ENCODE results near the gene EBLN2. TPM values are rescaled to one million over a fixed set of nuclear protein-coding genes. Genes with fewer than 3 reads are reported as not detected.
"Not testable (repeated sequence)": the region's sequence is repeated elsewhere in the genome, so short reads cannot be mapped to it uniquely, and the experiment has no call there.

EBLN2 gene
- total RNA-seq, 1 donor from 2014 or later, result 11.3 TPM

DNA sequence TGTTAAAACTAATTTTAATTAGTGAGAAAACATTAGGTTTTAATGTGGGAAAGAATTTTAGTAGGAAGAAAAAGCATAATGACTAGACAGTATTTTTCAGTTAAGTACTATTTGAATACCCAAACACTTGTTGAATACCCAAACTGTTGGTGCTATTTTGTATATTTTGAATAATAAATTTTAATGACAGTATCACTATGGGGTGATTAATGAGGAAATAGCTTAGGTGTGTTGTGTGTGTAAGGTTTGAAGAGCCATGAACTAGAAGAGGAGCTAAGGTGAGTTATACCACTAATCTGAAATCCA is 4.7 kb upstream of the EBLN2 start:
- H3K36me3 Mint-ChIP-seq, result peaks cover 5% of the 10 kb centered on the region
- TF ChIP-seq, protein P1, sequence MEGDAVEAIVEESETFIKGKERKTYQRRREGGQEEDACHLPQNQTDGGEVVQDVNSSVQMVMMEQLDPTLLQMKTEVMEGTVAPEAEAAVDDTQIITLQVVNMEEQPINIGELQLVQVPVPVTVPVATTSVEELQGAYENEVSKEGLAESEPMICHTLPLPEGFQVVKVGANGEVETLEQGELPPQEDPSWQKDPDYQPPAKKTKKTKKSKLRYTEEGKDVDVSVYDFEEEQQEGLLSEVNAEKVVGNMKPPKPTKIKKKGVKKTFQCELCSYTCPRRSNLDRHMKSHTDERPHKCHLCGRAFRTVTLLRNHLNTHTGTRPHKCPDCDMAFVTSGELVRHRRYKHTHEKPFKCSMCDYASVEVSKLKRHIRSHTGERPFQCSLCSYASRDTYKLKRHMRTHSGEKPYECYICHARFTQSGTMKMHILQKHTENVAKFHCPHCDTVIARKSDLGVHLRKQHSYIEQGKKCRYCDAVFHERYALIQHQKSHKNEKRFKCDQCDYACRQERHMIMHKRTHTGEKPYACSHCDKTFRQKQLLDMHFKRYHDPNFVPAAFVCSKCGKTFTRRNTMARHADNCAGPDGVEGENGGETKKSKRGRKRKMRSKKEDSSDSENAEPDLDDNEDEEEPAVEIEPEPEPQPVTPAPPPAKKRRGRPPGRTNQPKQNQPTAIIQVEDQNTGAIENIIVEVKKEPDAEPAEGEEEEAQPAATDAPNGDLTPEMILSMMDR (IDR thresholded peaks at IDR 0.05; ENCODE audit: unreplicated experiment), result no peak
- H3K4me3 Mint-ChIP-seq, result no peak overlapping the region
- no peak overlapping the region for H3K27ac Mint-ChIP-seq
- no peaks in the 10 kb centered on the region for H3K27me3 Mint-ChIP-seq (ENCODE audit: low read depth)
- no peaks in the 10 kb centered on the region for H3K9me3 Mint-ChIP-seq
- peaks cover 11% of the 10 kb centered on the region for H3K4me1 Mint-ChIP-seq
- no peak for DNase-seq (ENCODE audit: low spot score in 2 of 2, unreplicated experiment in 2 of 2)

- Mint-ChIP-seq H3K4me1 (peaks cover 11% of the 10 kb centered on the region), H3K27me3 (ENCODE audit: low read depth) (no peaks in the 10 kb centered on the region), H3K36me3 (peaks cover 23% of the 10 kb centered on the region), H3K9me3 (no peaks in the 10 kb centered on the region), H3K27ac (no peak overlapping the region), H3K4me3 (no peak overlapping the region)
- TF ChIP-seq, protein P1 (IDR thresholded peaks at IDR 0.05; ENCODE audit: unreplicated experiment), result no peak
- no peak for DNase-seq (ENCODE audit: low spot score in 2 of 2, unreplicated experiment in 2 of 2)
These were observed 1.1 kb upstream of the EBLN2 start for GRCh38 chr3:73060302-73060723.

GRCh38 chr3:73066243-73066642 is 4.8 kb downstream of the EBLN2 start:
- not testable (repeated sequence) for H3K4me1 Mint-ChIP-seq; H3K27ac Mint-ChIP-seq; H3K4me3 Mint-ChIP-seq; H3K27me3 Mint-ChIP-seq (ENCODE audit: low read depth); H3K9me3 Mint-ChIP-seq; DNase-seq (ENCODE audit: low spot score in 2 of 2, unreplicated experiment in 2 of 2)
- peaks cover 21% of the 10 kb centered on the region for H3K36me3 Mint-ChIP-seq

- Mint-ChIP-seq H3K4me3 (no peak overlapping the region), H3K4me1 (peaks cover 3% of the 10 kb centered on the region), H3K27ac (no peak overlapping the region), H3K27me3 (ENCODE audit: low read depth) (no peaks in the 10 kb centered on the region), H3K36me3 (peaks cover 14% of the 10 kb centered on the region), H3K9me3 (no peaks in the 10 kb centered on the region)
- TF ChIP-seq, protein P1 (IDR thresholded peaks at IDR 0.05; ENCODE audit: unreplicated experiment), result no peak
- no peak for DNase-seq (ENCODE audit: low spot score in 2 of 2, unreplicated experiment in 2 of 2)
These were observed 7.0 kb downstream of the EBLN2 start for GRCh38 chr3:73068419-73068818.

DNA sequence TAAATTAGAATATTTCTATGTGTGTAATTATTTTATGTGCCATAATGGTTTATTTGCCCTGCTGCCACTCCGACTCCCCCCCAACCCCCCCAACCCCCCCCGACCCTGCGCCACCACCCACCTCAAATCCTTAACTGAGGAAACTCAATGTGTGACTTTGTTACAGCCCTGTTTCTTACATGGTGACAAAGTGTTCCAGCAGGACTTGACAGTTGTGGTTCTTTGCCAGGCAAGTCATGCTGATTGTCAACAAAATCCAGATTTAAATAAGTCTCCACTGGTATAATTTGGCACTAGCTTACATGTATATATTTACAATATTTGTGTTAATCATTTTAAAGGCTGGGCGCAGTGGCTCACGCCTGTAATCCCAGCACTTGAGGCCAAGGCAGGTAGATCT is 7.7 kb downstream of the EBLN2 start:
- Mint-ChIP-seq H3K36me3 (peaks cover 13% of the 10 kb centered on the region), H3K4me1 (peaks cover 3% of the 10 kb centered on the region), H3K27me3 (ENCODE audit: low read depth) (no peaks in the 10 kb centered on the region), H3K27ac (no peak overlapping the region), H3K4me3 (no peak overlapping the region), H3K9me3 (no peaks in the 10 kb centered on the region)
- TF ChIP-seq, protein P1 (IDR thresholded peaks at IDR 0.05; ENCODE audit: unreplicated experiment), result no peak
- no peak for DNase-seq (ENCODE audit: low spot score in 2 of 2, unreplicated experiment in 2 of 2)

GRCh38 chr3:73069775-73070444 is 8.5 kb downstream of the EBLN2 start:
- DNase-seq (ENCODE audit: low spot score in 2 of 2, unreplicated experiment in 2 of 2), result no peak
- H3K4me3 Mint-ChIP-seq, result no peak overlapping the region
- peak overlapping the region; percentile 9 for H3K27ac Mint-ChIP-seq
- H3K27me3 Mint-ChIP-seq (ENCODE audit: low read depth), result no peaks in the 10 kb centered on the region
- peaks cover 6% of the 10 kb centered on the region for H3K36me3 Mint-ChIP-seq
- TF ChIP-seq, protein P1 (IDR thresholded peaks at IDR 0.05; ENCODE audit: unreplicated experiment), result no peak
- H3K9me3 Mint-ChIP-seq, result no peaks in the 10 kb centered on the region
- peaks cover 5% of the 10 kb centered on the region for H3K4me1 Mint-ChIP-seq
